HG03432 (cell line): ENCODE results near the gene HOMEZ.
"Not testable (repeated sequence)": the region's sequence is repeated elsewhere in the genome, so short reads cannot be mapped to it uniquely, and the experiment has no call there.

Experiments used
- ATAC-seq: cut with Tn5 transposase; IDR thresholded peaks from one replicate; pipeline ENCODE4 v1.9.1; 2021; ENCODE audit warnings: mild to moderate bottlenecking, moderate library complexity; ENCODE audit not compliant: unreplicated experiment

Gene HOMEZ

GRCh38 chr14:23228812-23229211, 57.1 kb downstream of the HOMEZ start:
- no peak for ATAC-seq

- ATAC-seq = no peak
These were observed 58.4 kb downstream of the HOMEZ start for GRCh38 chr14:23227566-23227965.

GRCh38 chr14:23224958-23225357, 61.0 kb downstream of the HOMEZ start:
- not testable (repeated sequence) for ATAC-seq
